ENCODE measurements around the gene MROH7.

Gene MROH7

GRCh38 chr1:54699936-54700525 is 58.4 kb downstream of the MROH7 start:
- FAIRE-seq = no peak

DNA sequence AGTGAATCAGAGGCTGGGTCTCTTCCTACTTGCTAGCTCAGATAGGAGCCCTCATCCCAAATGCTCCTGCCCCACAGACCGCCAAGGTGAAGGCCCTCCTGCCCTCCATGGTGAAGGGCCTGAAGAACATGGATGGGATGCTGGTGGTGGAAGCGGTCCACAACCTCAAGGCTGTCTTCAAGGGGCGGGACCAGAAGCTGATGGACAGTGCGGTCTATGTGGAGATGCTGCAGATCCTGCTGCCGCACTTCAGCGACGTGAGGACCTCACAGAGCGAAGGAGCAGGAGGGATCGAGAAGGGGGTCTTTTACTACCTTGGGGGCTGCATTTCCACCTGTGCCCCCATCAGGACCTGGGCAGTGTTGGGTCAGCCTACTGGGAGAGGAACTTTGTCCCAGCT is 59.5 kb downstream of the MROH7 start:
- no peak for FAIRE-seq

GRCh38 chr1:54701996-54702395 is 60.4 kb downstream of the MROH7 start:
- no peak for FAIRE-seq

DNA sequence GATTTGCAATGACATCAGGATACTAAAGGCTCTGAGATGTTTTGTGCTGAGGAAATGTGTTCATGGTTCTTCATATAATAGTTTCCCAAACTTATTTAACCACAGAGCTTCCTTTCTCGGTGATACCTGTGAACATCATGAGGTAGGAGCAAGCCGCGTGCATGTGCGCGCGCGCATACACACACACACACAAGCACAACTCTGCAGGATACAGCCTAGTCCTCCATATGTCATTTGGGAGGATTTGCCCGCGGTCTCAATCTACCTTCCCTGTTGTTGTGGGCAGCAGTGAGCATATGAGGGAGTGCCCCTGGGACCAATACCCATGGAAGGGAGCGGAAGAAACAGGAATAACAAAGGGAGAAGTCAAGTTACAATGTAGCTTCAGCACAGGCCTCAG is 61.9 kb downstream of the MROH7 start:
- no peak for FAIRE-seq

DNA sequence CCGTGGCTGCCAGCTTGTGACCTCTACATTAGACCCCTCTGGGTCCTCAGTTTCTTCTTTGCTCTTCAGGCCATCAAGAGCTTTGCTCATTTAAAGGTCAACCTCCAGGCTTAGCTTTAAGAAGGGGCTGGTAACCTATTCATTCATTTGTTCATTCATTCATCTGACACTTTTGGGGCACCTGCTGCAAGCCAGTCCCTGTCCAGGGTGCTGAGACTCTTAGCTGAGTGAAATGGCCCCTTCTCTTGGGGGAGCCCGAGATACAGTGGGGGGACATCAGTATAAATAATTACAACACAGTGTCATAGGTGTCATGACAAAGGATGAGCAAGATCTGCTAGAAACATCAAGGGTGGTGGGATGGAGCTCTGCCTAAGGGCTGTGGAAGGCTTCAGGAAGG is 63.6 kb downstream of the MROH7 start:
- no peak for FAIRE-seq

DNA sequence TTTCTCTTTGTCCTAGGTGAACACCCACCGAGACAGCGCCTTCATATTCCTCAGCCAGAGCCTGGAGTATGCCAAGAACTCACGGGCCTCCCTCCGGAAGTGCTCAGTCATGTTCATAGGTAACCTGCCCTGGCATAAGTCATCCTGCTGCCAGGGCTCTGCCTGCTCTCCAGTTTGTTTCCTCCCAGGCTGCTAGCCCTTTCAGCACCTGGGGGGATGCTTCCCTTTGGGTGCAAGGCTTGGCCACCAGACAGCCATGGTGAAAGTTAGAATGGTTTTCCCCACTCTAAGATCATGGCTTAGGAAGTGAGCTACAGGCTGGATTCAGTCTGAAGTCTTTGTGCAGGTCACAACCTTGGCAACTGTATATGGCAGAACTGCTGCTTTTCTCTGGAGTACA is 64.8 kb downstream of the MROH7 start:
- FAIRE-seq = no peak

DNA sequence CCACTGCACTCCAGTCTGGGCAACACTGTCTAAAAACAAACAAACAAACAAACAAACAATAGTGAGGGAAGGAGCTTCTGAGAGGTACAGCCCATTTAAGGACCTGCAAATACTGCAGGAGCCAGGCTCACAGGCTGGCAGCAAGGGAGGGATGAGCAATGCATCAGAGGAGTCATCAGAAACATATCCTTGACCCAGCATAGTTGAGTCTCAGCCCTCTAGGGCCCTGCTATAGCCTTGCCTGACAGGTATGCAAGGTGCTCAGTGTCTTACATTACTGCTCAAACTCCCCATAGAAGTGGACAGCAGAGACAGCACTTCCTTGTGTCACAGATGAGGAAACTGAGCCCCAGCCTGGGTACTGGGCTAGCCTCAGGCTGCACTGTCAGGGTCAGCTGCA is 66.8 kb downstream of the MROH7 start:
- no peak for FAIRE-seq

- FAIRE-seq = no peak
Measured at GRCh38 chr1:54709547-54710292, 68.1 kb downstream of the MROH7 start.

GRCh38 chr1:54710434-54710833 is 68.8 kb downstream of the MROH7 start:
- no peak for FAIRE-seq

- no peak for FAIRE-seq
Measured at GRCh38 chr1:54710841-54711240, 69.3 kb downstream of the MROH7 start.

DNA sequence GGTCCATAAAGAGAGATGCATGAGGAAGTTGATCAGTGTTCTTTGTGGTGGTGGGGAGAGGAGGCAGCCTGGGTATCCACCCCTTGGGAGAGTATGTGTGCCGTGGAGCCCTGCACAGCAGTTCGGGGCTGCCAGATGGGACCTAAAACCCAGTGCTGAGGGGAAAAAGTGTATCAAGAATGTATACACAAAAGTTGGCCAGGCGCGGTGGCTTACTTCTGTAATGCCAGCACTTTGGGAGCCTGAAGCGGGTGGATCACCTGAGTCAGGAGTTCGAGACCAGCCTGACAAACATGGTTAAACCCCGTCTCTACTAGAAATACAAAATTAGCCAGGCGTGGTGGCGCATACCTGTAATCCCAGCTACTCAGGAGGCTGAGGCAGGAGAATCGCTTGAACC is 70.0 kb downstream of the MROH7 start:
- FAIRE-seq = no peak

- FAIRE-seq = no peak
Measured at GRCh38 chr1:54714881-54715492, 73.4 kb downstream of the MROH7 start.

- no peak for FAIRE-seq
Measured at GRCh38 chr1:54715493-54716298, 74.1 kb downstream of the MROH7 start, which contains the start of gene TTC4. Gene TTC4, plus strand, starts transcription at chr1:54715861. Its CDS starts 48 bp downstream, at chr1:54715909.

DNA sequence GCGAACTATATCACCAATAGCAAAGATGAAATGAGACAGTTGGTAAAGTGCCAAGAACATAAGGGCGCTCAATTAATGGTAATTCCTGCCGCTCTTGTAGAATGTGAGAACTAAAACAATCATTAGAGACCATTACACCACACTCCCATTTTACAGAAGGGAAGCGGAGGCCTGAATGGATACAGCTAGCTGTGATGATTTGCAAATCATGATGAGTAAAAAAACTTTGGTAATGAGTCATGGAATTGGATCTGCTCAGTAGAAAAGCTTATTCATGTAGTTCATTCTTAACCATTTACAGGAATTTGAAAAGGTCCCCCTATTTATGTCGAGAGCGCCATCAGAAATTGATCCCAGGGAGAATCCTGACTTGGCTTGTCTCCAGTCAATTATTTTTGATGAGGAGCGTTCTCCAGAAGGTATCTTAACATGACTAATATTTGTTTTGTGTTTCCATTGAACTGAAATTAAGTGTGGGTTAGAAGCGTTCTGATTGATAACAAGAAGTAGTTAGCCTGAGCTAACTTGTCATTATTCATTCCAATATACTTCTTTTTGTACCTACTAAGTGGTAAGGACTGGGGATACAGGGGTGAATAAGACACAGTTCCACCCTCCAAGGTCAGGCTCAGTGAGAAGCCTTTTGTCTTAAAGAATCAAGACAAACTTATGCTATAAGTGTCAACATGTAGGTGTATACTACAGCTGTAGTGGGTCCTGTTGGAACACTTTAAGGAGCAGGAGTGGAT is 74.9 kb downstream of the MROH7 start:
- FAIRE-seq = no peak

DNA sequence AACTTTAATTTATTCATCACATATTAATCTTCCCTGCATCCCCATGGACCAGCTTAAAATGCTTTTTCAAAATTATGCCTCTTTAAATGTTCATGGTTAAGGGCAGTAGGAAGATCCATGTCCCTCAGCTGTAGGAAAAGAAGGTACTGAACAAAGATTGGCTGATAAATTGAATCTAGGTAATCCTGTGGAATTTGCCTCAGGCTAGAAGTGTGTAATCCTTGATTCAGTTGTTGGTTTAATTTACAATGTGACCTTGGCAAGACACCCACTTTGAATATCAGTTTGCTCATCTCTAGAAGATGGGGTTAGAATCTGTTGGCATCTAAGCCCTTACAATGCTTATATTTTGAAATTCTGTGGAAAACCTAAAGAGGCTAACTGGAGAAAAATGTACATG is 80.1 kb downstream of the MROH7 start:
- FAIRE-seq = no peak

DNA sequence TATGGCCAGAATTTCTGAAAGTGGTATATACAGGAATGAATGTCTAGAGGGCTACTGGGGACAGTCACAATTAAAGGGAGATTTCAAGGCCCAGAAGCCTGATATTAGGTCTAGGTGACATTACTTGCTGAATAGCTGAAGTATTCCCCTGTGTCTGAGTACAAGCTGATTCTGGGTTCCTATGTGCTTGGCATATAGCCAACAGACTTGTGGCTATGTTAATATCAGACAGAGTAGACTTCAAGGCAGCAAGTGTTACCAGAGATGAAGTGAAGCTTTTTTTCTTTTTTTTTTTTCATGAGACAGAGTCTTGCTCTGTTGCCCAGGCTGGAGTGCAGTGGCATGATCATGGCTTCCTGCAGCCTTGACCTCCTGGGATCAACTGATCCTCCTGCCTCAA is 82.4 kb downstream of the MROH7 start:
- no peak for FAIRE-seq

GRCh38 chr1:54724771-54725170 is 83.2 kb downstream of the MROH7 start:
- FAIRE-seq = no peak

DNA sequence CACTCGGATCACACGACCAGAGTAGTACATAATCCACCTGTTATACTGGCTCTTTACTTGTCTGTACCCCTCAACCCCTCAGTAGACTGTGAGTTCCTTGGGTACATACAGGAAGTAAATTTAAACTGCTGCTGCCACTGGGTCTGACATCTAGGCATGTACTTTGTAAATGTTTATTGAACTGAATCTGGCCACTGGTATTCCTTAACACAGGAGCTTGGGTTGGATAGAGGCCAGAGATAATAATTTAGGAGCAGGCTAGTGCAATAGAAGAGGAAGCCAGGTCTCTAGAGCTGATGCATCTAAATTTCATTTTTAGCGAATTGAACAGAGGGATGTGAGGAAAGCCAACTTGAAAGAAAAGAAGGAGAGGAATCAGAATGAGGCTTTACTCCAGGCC is 86.4 kb downstream of the MROH7 start:
- no peak for FAIRE-seq

DNA sequence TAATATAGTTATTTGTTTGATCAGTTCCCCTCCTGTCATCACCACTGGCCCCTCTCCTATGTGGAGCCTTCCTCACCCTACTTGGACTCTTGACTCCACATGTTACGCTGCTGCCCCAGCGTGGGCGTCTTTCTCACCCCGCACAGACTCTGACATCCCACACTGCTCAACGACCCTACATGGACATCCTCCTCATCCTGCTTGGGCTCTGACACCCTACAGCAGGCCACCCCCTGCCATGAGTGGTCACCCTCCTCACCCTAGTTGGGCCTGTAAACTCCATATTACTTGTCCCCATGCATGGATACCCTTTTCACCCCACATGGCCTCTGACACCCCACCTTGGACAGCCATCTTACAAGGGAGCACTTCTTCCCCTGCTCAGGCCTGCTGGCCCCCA is 95.1 kb downstream of the MROH7 start:
- no peak for FAIRE-seq

DNA sequence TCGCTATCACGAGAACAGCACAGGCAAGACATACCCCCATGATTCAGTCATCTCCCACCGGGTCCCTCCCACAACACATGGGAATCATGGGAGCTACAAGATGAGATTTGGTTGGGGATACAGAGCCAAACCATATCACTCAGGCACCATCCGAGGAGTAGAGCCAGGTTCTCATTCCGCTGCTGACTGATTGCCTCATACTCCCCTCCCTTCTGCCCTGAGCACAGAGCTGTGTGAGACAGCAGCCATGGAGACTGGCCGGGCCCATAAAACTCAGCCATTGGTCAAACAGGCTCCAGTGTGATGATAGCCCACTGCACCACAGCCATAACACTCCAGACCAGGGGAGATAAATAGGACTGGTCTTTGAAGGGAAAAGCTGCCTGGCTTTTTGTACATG is 96.7 kb downstream of the MROH7 start:
- no peak for FAIRE-seq

DNA sequence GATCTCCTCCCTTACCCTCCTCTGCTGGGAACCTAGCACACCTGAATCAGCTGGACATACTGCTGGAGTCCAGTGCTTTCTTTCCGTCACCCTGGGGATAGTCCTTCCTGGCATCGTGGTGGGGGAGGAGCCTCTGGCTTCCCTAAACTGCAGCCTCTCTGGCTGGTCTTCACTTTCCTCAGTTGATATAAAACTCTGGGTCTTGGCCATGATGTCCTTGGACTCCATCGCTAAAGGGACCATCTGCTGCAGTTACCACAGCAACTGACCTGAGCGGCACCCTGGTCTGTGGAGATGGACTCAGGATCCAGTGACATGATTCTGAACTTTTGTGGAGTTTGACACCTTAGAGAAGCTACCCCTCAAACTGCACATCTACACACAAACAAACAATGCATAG is 99.9 kb downstream of the MROH7 start:
- no peak for FAIRE-seq

GRCh38 chr1:54742282-54742681 is 100.7 kb downstream of the MROH7 start:
- FAIRE-seq = no peak

Measured in G401.6 (cell line).